ENCODE data around the gene ASCC2.
"Not testable (repeated sequence)": the region's sequence is repeated elsewhere in the genome, so short reads cannot be mapped to it uniquely, and the experiment has no call there.

Gene ASCC2

DNA sequence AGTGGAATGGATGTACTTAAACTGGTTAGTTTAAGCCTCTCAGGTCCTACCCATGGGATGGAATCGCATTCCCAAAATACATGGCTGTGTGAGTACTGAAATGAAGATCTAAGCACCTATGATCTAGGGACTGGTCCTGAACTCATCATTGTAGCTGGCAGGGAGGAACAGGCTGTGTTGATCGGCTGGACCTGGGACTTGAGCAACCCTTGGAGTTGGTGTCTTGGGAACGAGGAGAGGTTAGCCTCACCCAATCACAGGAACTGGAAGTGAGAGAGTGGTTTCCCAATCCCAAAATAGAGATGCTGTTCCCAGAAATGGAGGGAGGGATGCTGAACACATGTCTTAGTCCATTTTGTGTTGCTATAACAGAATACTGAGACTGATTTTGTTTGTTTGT is 16.4 kb upstream of the ASCC2 start:
- no peak for DNase-seq

DNA sequence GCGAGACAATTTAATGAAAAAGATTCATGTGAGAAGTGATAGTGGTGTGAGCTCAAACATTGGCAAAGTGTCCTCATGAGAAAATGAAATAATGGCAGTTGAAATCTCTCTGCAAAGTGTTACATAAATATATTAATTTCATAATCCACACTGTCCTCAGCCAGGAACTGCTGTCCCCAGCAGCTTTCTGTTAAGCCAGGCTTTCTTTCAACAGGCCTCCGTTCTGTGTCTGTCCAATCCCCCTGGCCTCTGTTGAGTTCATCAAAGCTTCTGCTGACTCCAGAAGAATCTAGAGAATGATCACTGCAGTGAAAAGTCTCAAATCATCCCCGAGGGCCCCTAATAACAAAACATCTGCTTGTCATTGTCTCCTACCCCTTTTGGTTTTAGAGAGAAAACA is 10.0 kb upstream of the ASCC2 start:
- DNase-seq: no peak

DNA sequence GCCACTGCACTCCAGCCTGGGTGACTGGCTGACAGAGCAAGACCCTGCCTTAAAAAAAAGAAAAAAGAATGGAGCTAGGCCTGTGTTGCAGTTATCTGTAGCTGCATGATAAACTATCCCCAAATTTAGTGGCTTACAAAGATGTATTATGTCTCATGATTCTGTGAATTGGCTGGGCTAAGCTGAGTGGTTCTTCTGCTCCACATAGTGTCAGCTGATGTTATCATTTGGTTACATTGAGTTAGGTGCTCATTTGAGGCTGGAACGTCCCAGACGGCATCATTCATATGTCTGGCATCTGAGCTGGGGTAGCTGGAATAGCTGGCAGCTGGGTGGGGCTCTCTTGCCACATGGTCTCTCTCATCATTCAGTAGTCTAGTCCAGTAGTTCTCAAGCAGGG is 8.2 kb upstream of the ASCC2 start:
- DNase-seq: no peak

DNA sequence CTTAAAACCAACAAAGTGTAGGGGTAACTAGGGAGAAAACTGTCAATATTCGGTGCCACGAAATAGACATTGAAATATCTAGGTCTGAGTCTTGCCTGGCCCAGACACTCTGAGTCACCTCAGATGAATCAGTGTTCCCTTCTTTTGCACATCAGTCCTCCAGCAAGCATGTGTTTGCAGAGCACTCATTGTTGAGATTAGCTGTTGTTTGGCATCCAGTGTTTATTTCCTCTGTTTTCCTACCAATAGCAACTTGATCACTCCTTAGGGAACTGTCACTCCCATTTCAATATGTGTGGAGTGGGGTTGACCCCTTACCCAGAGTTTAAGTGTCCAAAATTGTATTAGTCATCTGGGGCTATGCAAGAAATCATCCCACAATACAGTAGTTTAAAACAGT is 4.7 kb upstream of the ASCC2 start:
- DNase-seq: no peak

DNA sequence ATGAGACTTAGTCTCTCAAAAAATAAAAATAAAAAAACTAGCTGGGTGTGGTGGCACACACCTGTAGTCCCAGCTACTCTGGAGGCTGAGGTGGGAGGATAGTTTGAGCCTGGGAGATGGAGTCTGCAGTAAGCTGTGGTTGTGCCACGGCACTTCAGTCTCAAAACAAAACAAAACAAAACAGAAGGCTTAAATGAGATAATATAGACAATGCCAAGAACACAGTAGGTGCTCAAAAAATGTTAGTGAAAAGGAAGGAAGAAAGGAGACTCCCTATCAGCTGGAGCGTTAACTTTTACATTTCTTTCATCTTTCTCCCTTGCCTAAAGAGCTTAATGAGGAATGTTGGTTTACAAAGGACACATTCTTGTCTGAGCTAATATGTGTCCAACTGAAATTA is 4.1 kb upstream of the ASCC2 start:
- no peak for DNase-seq

DNA sequence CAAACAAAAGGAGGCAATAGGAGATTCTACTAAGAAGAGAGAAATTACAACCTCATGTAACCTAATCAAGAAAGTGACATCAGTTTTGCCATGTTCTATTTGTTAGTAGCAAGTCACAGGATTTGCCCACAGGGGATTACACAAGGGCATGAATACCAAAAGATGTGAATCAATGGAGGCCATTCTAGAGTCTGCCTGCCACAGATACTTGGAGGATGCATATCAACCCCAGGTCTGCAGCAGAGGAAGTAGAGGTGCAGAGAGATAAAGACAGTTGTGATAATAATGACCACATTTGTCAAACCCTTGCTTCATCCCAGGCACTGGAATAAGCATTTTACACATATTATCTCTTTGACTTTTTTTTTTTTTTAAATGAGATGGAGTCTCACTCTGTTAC is 2.4 kb upstream of the ASCC2 start:
- DNase-seq: no peak

DNA sequence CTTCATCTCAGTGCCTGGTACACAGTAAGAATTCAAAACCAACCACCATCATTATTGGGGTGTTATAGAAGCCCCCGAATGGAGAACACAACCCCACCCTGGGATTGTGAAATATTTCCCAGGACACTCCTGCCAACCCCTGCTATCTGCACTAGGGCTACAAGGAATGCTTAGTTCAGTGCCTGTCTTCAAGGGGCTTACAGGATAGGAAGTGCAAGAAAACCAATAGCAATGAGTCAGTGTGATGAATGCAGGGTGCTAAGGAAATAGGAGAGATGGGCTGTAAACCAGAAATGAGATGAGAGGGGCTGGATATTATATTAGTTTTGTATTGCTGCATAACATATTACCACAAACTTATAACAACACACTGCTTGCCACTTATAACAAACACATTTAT is 965 bp upstream of the ASCC2 start:
- no peak for DNase-seq

DNA sequence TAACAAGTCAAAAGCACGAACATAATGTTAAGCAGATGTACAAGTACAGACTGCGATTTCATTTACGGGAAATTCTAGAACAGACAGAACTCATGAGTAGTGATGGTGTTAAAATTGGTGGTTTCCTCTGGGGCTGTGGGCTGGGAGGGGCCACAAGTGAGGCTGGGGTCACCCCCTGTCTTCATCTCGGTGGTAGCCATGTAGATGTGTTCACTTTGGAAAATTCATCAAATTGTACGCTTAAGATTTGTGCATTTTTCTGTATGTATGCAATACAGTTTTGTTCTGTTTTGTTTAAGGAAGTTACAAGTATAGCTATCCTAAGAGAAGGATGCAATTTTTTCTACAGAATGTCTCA is 504 bp upstream of the ASCC2 start:
- no peak for DNase-seq

DNA sequence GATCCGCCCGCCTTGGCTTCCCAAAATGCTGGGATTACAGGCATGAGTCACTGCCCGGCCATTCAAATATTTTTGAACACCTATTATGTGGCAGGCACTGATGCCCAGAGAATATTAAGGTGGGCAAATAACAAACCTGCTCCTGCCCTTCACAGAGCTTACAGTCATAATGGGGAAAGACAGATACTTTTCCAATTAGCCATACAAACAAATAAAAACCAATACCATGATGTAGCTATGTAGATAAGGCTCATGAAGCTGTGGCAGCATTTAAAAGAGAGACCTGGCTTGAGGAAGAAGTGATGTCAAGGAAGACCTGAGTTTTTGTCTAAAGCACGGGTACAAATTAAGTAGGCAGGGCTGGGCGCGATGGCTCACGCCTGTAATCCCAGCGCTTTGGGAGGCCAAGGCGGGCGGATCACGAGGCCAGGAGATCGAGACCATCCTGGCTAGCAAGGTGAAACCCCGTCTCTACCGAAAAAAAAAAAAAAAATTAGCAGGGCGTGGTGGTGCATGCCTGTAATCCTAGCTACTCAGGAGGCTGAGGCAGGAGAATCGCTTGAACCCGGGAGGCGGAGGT is 1.2 kb downstream of the ASCC2 start:
- DNase-seq: not testable (repeated sequence)

DNA sequence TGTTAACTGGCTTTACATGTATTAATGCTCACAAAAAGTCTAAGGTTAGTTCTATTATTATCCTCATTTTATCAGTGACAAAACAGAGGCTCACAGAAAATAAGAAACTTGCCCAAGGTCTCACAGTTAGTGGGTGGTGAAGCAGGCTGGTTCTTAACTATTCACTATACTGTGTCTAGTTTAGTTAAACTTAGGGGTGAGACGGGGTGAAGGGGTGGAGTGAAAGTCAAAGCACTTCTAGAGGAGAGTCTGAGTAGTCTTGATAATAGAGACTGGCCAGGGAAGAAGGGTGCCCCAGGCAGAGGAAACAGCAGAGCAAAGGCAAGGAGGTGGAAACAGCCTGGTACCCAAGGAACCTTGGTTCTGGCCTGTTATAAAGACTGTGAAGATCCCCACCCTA is 4.0 kb downstream of the ASCC2 start:
- no peak for DNase-seq

DNA sequence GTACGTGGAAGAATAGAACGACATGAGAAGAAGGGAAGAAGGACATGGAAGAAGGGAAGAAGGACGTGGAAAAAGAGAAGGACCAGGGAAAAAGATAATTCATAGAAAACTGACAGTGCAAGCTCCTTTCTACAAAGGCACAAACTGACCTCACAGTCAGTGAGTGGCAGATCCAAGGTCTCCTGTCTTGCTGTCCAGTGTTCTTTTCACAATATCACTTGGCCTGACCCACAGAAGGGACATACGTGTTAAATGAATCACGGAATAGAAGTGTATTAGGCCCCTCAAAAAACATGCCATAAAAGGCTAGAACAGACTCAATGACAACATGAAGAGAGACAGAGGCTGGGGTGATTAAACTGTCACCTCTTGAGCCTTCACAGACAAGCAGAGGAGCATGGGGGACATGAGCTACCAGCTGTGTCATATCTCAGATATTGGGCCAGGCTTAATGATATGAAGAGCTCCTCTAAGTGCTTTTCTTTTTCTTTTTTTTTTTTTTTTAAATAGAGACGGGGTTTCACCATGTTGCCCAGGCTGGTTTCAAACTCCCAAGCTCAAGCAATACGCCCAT is 4.6 kb downstream of the ASCC2 start:
- no peak for DNase-seq

DNA sequence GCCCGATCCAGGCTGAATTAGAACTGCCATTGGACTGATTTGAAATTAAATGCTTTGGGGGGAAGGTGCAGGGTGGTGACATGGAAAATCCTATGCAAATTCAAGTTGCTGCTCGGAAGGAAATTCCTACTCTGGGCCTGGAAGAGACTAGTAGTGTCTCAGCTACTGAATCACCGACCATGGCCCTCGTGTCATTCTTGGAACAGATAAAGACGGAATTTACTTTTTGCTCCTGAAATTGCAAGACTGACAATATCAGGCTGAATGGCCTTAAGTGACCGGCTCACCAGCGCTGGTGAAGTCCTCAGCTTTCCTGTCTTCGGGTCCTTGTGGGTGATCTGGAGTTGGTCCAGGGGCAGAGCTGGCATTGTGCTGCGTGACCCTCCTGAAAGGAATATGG is 6.1 kb downstream of the ASCC2 start:
- no peak for DNase-seq

DNA sequence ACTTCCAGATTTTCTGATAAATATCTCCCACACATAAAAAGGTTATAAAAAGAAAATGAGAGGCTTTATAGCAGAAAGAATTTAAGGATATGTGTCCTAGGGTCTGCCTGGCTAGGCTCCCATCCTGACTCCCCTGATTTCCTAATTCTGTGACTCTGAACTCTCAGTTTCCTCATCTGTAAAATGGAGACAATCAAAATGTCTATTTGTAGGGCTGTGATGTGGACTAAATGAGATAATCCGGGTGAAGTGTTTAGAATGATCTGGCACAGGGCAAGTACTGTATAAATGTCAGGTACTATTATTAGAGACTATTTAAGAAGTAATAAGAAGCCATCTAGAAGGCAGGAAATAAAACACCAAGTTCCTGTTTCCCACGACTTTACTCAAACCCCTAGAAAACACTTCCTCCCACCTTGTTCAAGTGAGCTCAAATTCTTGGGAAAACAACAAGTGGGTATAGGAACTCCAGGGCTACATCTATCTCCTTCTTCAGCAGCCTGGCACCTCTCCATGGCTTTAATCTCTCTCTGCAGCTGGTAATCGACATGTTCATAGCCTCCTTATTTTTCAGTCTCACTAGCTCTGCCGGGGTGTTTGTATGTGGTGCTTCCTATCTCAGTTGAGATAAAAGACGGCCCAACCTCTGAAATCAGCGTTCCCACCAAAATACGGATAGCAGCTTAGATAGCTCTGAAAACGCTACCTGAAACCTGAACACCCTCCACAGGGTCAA is 6.7 kb downstream of the ASCC2 start:
- DNase-seq: no peak

DNA sequence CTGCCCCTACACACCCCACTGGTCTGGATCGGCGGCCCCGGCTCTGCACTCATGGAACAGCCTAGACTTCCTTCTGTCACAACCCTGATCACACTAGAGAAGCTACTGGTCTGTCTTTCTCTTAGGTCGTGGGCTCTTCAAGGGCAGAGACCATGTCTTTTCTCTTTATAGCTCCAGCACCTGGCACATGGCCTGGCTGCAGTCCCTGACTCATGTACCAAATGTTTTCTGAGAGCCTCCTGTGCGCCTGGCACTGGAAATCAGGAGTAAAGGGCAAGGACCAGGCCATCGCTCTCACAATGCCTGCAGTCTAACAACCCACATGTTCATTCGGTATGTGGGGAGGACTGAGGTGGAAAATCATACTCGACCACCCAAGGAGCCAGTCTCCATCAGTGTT is 7.5 kb downstream of the ASCC2 start:
- no peak for DNase-seq

DNA sequence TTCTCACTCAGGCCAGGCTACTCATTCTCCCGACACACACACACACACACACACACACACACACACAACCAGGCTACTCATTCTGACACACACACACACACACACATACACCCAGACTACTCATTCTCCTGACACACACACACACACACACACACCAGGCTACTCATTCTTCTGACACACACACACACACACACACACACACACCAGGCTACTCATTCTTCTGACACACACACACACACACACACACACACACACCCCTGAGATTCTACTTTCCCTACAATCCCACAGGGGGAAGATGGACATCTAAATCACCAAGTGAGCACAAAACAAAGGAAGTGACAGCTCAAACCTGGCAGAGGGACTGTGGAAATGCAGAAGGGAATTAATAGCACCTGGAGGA is 10.3 kb downstream of the ASCC2 start:
- not testable (repeated sequence) for DNase-seq

DNA sequence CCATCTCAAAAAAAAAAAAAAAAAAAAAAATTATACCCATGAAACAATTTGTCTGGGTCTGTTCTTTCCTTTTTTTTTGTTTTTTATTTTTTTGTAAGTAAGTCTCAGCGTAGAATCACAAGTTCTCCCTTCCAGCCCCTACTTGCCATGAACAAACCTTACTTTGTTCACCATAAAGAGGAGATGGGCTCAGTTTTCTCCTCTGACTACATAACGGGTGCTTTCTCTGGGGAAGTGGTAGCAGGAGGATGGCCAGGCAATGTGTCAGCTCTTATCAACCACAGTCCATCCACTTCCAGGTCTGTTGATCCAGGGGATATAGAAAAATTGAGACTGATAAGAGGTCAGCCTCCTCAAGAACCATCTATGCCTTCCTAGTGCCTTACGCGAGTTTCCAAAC is 11.0 kb downstream of the ASCC2 start:
- DNase-seq: no peak

DNA sequence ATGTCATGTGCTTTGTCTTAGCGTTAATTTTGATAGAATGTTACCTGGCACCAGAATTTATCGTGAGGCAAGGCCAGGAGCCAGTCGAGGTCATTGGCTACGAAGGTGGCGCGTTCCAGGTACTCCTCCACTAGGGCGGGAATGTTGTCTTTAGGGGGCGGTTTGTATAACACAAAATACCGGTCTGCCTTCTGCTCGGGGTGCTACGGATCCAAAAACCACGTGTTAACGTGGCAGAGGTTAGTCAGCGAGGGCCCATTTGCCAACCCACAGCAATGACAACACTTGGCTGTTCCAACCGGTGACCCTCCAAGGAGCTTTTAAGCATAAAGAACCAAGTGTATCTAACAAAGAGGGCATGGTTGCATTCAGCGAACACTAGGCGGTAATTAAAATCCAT is 12.5 kb downstream of the ASCC2 start:
- DNase-seq: no peak

DNA sequence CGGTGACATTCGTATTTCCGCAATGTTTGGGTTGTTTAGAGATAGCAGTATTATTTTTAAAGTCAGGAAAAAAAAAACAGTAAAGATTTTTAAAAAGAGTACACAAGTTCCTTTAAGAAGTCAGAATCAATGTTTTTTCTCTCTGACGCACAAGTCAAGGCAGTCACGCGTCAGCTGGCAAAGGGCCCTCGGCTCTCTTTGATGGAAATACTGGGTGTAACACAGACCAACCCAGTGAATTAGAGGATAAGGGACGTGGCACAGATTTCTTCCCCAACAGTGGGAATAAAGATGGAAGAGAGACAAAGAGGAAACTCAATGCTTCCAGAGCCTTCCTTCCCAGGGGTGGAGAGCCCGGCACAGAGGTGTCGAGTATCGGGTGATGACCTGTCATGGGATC is 13.4 kb downstream of the ASCC2 start:
- DNase-seq: no peak

DNA sequence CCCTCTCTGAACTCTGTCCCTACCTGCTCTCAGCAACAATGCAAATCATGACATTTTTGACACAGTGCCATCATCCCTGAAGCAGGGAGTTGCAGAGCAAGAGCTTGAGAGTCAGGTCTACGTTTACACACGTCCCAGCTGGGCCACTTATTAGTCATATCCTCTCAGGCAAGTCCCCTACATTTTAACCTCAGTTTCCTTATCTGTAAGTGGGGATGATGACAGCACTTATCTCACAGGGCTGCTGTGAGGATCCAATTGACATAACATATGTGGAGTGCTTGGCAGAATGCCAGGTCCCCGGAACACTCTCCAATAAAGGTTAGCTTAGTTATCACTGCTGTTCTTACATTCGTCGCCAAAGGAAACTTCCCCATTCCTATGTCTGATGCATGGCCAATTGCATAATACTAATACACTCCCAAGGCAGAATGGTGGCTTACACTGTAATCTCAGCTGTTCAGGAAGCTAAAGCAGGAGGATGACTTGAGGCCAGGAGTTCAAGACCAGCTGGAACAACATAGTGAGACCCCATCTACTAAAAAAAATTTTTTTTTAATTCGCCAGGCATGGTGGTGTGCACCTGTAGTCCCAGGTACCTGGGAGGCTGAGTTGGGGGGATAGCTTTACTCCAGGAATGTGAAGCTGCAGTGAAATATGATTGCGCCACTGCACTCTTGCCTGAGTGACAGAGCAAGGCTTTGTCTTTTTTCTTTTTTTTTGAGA is 16.6 kb downstream of the ASCC2 start:
- DNase-seq: peak; percentile 77

DNA sequence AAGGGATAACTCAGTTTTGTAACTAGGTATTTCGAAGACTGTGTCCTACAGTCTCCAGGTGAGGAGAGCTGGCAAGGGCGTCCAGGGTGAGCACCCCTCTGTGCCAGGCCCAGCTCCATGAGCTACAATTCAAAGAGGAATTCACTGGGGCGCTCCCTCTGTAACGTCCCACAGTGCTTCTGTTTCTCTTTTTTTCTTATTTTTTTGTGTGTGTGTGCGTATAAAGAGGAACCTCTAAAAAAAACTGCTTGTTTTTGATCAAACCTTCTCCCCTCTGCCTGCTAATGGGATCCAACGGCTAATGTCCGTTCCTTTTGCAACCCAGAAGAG is 17.1 kb downstream of the ASCC2 start:
- DNase-seq: no peak

DNA sequence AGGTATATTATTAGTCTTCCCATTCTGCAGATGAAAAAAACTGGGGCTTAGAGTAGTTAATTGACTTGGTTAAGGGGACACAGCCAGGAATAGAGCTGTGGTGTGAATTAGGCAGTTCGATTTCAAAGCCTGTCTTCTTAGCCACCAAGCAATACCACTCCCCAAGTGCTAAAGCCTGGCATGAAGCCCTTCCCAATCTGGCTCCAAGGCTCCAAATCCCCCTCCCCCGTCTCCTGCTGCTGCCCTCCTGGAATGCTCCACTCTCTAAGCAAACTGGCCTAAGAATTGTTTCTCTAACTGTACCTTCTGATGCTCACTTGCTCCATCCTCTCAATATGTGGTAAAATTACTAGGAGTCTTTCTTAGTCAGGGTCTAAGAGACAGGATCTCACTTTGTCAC is 18.6 kb downstream of the ASCC2 start:
- peak; percentile 5 for DNase-seq

DNA sequence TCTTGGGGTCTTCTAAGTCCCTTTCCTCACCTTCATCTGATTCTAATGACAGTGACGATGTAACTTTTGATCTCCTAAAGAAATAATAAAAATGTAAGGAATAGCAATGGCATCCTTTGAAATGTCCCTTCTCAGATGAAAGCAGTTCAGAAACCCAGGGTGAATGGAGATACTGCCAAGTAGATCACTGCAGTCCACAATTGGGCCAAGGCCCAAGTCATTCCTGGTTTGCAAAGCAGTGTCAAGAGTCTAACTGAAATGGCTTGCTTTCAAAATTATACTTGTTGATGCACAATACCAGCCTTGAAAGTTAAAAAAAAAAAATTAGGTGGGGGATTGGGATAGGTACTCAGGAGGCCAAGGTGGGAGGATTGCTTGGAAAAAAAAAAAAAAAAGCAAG is 20.4 kb downstream of the ASCC2 start:
- DNase-seq: no peak

DNA sequence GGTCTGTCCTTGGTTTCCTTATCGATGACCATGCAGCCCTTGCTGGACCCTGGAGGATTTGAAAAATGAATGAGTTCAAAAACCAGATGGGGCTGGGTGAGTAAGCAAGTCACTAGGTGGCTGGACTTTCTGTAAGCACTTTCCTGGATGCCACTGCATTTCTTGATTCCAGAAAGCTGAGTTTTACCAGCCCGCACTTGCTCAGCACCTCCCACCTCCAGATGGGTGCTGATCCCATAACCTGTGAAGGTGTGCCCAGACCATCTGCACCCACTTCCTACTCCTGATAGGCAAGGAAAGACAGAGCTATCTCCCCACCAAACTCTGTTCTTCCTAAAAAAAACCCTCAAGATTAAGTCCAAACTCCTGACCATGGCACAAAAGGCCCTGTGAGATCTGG is 21.1 kb downstream of the ASCC2 start:
- DNase-seq: peak; percentile 26

DNA sequence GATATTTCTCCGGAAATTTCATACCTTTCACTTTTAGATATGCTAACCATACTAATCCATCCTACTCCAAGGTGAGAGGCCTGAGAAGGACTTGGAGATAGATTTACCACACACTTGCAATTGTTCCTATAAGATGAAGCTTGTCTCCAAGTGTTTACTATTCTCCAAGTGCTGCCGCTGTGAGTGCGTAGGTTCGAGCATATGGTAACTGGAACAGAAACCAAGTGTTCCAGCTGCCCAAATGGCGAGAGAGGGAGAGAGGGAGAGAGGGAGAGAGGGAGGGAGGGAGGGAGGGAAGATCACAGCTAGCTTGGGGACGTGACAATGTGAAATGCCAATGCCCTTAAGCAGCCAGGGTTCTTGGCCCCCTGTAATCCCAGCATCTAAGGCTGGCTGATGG is 21.5 kb downstream of the ASCC2 start:
- DNase-seq: peak; percentile 40
